NCI-H2107 treated with DMSO at 0.1 percent for 48 hours (cell line): ENCODE measurements around the gene MYH13.
"Not testable (repeated sequence)": the region's sequence is repeated elsewhere in the genome, so short reads cannot be mapped to it uniquely, and the experiment has no call there.

Experiments used
- DNase-seq: peaks from one replicate; lab custom pipeline; 2025; ENCODE audit not compliant: unreplicated experiment; lab: John Stamatoyannopoulos, UW

Gene MYH13

DNA sequence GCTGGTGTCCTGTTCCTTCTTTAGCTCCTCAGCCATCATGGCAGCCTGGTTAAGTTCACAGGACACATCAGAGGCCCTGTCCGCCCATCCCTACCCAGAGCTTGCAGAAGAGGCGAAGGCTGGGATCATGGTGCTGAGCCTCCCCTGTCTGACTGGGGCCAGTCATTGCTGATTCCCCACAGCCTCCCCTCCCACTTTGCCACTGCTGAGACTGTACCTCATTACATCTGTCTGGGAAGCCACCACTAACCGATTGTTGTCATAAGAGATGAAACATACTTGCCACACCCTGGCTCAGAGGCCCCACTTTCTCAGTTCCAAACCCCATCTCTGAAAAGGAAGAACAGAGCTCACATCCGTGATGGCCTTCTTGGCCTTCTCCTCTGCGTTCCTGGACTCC is 66.2 kb downstream of the MYH13 start:
- no peak for DNase-seq

GRCh38 chr17:10305398-10305797 is 67.4 kb downstream of the MYH13 start:
- no peak for DNase-seq

DNA sequence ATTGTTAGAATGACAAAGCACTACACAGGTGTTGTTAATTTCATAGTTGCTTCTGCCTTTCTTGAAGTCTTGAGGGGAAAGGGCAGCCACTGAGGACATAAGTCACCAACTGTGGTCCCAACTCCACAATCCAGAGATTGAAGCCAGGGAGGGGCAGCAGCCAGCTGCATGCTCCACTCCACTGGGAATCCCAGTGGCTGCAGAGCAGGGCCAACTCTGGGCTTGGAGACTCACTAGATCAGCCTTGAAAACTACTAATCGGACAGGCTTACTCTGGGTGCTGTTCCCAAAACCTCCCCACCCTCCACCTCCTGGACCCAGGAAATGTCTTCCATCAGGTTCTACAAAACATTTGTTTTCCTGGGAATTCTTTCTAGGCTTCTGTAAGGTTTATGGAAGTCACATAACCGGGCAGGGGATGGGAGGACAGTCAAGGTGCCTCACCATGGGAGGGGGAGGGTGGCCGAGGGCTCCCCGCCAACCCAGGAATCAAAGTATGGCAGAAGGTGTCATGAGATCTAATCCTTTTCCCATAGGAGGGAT is 68.0 kb downstream of the MYH13 start:
- no peak for DNase-seq

DNA sequence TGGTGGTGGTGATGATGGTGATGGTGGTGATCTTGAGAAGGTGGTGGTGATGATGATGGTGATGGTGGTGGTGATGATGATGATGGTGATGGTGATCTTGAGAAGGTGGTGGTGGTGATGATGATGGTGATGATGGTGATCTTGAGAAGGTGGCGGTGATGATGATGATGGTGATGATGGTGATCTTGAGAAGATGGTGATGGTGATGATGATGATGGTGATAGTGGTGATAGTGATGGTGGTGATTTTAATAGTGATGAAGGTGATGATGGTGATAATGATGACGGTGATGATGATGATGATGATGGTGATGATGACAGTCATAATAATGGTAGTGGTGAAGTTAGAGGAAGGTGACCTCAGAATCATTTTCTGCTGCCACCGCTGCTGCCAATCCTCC is 75.1 kb downstream of the MYH13 start:
- no peak for DNase-seq

- DNase-seq, result peak; percentile 0
Measured at GRCh38 chr17:10295728-10296343, 77.0 kb downstream of the MYH13 start.

DNA sequence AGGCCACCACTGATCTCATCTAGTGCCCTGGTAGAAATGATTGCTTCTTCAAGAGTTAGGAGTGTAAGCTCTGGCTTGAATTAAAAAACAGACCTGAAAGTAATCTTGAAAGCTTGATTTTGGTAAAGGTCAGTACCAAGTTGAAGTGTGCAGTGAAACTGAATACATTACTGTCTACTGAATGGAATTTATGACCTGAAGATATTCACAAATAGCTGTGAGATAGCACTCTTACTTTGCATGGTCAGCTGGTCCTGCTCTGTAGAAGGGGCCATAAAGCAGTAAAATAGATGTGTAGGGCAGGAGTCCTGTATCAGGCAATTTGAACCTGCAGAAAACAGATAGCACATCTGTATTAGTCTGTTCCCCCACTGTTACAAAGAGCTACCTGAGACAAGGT is 78.6 kb downstream of the MYH13 start:
- no peak for DNase-seq

DNA sequence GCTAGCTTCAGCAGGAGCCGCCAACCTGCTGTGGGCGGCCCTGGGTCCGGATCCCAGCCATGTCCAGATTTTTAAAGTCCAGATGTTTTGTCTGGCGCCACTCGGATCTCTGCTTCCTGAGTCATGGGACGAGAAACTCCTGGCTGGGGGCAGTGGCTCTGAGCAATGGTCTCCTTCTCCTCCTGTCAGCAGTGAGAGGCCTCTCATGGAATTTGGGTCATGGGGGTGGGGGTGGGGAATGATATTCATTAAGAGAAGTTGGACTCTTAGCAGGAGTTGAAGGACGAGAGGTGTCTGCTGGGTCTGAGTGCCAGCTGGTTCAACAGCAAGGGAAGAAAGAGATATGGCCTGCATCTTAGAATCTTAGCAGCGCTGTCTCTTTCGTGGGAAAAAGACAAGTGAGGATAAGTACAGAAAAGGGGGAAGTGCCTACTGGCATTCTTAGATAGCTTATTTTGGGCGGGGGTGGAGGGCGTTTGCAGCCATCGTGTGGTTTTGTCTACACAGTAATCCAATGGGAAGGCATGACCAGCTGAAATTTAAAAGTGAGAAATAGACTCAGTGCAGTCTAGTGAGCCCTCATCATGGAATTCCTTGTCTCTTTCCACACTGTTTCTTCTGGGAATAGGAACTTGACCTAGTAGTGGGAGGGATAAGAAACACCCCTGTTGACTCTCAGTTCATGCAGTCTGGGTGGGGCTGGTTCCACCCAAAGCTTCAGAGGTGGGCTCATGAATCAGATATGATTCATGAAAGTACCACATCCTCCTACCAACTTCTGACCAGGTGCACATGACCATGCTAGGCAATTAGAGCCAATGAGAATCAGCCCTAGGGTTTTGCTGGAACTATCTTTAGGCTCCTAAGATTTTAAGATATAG is 80.5 kb downstream of the MYH13 start:
- DNase-seq, result no peak

DNA sequence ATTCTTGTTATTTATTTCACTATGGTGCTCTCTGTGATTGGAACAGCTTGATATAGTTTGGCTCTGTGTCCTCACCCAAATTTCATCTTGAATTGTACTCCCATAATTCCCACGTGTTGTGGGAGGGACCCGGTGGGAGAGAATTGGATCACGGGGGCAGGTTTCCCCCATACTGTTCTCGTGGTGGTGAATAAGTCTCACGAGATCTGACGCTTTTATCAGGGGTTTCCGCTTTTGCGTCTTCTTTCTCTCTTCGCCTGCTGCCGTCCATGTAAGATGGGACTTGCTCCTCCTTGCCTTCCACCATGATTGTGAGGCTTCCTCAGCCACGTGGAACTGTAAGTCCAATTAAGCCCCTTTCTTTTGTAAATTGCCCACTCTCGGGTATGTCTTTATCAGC is 81.2 kb downstream of the MYH13 start:
- not testable (repeated sequence) for DNase-seq

- DNase-seq, result no peak
Measured at GRCh38 chr17:10290041-10290440, 82.8 kb downstream of the MYH13 start.

DNA sequence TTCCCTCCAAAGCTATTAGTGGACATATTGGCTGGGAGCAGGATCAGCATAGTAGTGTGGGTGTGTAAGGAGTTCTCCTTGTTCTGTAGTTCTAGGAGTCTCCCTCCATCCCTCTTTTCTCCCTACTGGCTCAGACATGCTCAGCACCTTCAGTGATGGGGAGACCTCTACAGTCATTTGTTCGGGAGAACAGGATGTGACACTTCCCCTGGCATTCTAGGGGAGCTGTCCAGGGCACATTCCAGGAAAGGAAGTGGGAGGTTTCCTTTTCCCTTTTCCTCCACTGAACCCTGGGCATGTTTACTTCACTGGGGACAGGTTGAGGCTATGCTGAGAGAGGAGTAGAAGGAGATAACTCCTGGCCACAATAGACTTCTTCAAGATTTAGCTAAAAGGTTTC is 86.5 kb downstream of the MYH13 start:
- DNase-seq, result no peak

- DNase-seq, result no peak
Measured at GRCh38 chr17:10285896-10286295, 86.9 kb downstream of the MYH13 start.

DNA sequence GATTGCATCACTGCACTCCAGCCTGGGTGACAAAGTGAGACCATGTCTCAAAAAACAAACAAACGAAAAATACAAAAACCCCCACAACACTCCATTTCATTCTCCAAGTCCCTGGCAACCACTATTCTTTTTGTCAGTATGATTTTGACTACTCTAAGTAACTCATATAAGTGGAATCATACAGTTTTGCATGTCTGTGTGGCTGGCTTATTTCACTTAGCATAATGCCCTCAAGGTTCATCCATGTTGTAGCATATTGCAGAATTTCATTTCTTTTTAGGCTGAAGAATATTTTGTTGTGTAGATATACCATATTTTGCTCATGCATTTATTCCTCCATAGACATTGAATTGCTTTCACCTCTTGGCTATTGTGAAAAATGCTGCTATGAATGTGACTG is 92.7 kb downstream of the MYH13 start:
- no peak for DNase-seq

DNA sequence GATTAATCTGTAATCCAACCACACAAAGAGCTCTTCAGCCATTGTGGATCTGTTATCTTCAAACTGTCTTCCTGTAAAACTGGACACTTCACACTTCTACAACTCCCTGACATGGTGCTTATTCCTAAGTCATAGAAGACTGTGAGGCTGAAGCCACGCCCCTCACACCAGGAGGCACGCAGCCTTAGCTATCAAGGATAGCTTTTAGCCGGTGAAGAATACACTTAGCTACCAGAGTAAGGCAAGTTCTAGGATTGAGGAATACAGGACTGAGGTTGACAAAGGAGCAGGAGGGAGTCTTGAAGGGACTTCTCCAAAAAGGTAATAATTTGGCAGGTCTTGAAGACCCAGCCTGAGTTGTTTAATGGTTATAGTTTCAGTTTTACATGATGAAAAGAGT is 94.6 kb downstream of the MYH13 start:
- no peak for DNase-seq

GRCh38 chr17:10276436-10276835 is 96.4 kb downstream of the MYH13 start:
- no peak for DNase-seq

- DNase-seq, result no peak
Measured at GRCh38 chr17:10275418-10275817, 97.4 kb downstream of the MYH13 start.

DNA sequence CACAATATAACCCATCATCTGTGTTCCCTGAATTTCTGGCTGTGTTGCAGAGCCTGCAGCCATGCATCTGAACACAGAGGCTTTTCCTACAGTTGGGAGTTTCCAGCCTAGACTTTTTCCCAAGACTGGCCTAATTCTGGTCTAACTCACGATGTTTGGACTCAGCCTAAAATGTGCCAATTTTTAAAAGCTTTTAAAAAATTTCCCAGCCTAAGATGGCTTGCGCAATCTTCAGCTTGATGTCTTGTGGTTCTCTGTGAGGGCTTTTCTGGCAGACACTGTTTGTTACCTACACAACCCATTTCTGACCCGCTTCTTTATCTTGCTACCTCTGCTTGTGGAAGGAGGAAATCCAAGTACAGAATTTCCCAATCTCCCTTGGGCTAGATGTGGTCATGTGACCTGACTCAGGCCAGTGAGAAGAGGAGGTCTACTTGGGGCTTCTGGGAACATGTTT is 101.7 kb downstream of the MYH13 start:
- DNase-seq, result no peak

- DNase-seq, result no peak
Measured at GRCh38 chr17:10270258-10270657, 102.5 kb downstream of the MYH13 start.

DNA sequence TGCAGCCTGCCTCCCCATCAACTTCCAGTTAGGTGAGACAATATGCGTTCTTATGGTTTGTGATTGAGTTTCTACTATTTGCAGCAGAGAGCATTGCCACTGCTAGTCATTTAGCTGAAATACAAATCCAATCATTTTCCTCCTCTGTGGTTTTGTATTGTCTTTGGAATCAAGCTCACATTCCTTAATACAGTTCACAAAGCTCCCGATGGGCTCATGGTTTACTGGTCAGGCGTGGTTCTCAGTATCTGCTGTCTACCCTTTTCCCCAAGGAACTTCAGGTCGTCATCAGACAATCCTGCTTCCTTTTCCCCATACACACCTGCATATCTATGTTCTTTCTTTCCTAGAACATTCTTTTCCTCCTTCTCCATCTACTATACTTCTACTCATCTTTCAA is 104.8 kb downstream of the MYH13 start:
- DNase-seq, result no peak

DNA sequence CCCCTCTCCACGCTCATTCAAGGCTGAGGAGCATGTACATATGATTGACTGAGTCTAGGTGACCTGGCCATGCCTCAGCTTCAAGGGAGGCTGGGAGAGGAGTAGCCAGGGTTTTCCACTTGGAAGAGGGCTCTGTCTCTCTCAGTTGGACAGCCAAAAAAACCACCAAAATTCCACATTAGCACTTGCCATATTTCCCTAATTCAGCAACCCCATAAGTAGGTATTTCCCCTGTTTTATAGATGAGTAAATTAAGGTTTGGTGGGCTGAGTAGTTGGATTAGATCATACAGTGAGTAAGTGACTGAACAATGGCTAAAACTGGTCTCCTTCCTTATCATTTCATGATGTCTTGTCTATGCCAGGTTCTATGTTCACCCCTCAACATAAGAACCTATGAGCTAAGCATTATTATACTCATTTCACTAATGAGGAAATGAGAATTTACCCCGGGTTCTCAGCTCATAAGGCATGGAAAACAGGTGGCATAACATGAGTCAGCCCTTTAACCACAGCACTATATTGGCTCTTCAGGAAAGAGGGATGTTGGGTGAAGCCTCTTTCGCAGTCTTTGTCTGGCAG is 106.4 kb downstream of the MYH13 start:
- no peak for DNase-seq

- no peak for DNase-seq
Measured at GRCh38 chr17:10265100-10265810, 107.6 kb downstream of the MYH13 start.

DNA sequence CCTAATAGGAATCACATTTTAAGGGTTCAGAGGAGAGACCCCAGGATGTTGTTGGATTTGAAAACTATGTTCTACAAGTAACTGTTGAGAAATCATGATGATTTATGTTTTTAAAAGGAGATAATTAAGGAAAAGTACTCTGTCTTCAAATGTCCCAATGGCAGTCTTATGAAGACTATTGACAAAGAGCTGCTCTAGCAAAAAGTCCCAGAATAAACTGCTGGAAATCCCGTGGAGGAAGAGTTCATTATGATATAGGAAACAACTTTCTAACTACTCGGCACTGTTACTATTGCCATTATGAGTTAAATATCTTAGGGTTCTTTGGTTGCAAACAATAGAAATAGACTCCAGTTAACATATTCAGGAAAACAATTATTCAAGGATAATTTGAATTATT is 108.8 kb downstream of the MYH13 start:
- DNase-seq, result no peak
